ENCODE measurements around the gene TTC9C.

DNA sequence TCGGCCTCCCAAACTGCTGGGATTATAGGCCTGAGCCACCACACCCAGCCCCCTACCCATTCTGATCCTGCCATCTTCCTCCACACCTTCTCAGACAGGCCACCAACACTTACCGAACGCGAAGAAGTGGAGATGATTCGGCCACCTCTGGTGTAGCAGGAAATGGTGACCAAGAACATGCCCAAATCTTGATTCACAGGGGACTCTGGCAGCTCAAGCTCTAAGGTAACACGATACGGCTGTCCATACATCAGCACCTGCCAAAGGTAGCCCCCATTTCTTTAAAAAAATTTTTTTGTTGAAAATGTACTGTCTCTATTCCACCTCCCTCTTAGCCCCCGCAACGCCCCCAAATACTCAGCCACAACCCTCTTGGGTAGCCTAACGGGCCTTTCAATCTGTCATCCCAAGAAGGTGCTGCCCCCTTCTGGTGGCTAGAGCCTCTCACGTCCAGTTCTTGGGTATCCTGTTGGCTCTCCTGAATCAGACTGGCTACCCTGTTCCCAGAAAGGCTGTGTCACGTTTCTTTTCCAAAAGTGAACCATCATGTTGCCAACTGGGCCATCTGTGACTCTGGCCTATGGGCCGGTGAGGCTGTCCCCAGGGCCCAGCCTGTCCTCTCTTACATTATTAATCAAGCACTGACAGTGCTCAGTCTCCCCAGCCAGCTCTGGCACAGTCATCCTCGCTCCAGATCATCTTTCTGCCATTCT, 33.7 kb upstream of the TTC9C start:
- TF ChIP-seq POLR2AphosphoS5 (IDR thresholded peaks at IDR 0.05; ENCODE audit: low read depth, low read length) (no peak), POLR2A (IDR thresholded peaks at IDR 0.05; ENCODE audit: low read depth, low read length) (no peak), POU2F2 (IDR thresholded peaks at IDR 0.05; ENCODE audit: low read depth, low read length) (no peak), TAF1 (IDR thresholded peaks at IDR 0.05; ENCODE audit: low read depth, low read length) (no peak), SPI1 (IDR thresholded peaks at IDR 0.05; ENCODE audit: low read depth, low read length) (no peak), PAX5 (IDR thresholded peaks at IDR 0.05; ENCODE audit: insufficient read depth, low read length, severe bottlenecking) (no peak)
